ENCODE data around the gene PNN. TPM values are rescaled to one million over a fixed set of nuclear protein-coding genes. Genes with fewer than 3 reads are reported as not detected.

Gene PNN
- total RNA-seq, 1 experiment from 2014 or later: 156 TPM

DNA sequence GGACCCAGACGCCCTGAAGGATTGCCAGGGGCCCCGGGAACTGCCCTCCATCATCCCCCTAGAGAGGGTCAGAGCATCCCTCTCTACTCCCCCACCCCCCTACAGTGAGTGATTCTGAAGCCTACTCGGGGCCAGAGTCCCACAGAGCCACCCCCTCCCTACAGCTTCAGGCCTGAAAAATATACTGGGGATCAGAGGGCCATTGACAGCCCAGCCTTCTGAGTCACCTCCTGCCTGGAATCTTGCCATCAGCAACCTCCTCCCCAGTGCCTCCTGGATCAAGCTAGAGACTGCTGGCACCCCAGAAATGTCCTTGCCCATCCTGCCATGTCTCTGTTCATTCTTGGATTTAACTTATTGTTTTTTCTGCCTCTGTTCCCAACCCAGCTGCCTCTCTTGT is 37.0 kb downstream of the PNN start (continued):
- TF ChIP-seq, protein P1, sequence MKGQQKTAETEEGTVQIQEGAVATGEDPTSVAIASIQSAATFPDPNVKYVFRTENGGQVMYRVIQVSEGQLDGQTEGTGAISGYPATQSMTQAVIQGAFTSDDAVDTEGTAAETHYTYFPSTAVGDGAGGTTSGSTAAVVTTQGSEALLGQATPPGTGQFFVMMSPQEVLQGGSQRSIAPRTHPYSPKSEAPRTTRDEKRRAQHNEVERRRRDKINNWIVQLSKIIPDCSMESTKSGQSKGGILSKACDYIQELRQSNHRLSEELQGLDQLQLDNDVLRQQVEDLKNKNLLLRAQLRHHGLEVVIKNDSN (CRISPR knock-in tag; IDR thresholded peaks at IDR 0.05): no peak

DNA sequence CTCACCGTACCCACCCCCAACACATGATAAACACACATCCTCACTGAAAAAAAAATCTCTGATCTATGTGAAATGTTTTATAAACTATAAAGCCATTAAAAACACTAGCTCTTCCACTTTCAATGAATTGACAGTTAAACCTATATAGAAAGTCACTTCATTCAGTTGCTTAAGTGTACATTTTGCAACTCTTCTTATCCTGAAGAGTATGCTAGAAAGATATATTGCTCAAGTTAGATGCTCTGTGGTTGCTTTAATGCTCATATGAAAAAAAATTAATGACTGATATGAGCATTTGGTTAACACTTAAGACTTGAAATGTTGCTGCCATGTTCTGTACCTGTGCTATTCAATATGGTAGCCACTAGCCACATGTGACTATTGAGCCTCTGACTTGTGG is 37.6 kb downstream of the PNN start:
- Mint-ChIP-seq H3K27me3 (ENCODE audit: low read depth) (no peaks in the 10 kb centered on the region), H3K4me1 (peaks cover 14% of the 10 kb centered on the region), H3K4me3 (no peak overlapping the region), H3K36me3 (no peaks in the 10 kb centered on the region), H3K9me3 (no peaks in the 10 kb centered on the region), H3K27ac (no peak overlapping the region)
- TF ChIP-seq, protein P2, sequence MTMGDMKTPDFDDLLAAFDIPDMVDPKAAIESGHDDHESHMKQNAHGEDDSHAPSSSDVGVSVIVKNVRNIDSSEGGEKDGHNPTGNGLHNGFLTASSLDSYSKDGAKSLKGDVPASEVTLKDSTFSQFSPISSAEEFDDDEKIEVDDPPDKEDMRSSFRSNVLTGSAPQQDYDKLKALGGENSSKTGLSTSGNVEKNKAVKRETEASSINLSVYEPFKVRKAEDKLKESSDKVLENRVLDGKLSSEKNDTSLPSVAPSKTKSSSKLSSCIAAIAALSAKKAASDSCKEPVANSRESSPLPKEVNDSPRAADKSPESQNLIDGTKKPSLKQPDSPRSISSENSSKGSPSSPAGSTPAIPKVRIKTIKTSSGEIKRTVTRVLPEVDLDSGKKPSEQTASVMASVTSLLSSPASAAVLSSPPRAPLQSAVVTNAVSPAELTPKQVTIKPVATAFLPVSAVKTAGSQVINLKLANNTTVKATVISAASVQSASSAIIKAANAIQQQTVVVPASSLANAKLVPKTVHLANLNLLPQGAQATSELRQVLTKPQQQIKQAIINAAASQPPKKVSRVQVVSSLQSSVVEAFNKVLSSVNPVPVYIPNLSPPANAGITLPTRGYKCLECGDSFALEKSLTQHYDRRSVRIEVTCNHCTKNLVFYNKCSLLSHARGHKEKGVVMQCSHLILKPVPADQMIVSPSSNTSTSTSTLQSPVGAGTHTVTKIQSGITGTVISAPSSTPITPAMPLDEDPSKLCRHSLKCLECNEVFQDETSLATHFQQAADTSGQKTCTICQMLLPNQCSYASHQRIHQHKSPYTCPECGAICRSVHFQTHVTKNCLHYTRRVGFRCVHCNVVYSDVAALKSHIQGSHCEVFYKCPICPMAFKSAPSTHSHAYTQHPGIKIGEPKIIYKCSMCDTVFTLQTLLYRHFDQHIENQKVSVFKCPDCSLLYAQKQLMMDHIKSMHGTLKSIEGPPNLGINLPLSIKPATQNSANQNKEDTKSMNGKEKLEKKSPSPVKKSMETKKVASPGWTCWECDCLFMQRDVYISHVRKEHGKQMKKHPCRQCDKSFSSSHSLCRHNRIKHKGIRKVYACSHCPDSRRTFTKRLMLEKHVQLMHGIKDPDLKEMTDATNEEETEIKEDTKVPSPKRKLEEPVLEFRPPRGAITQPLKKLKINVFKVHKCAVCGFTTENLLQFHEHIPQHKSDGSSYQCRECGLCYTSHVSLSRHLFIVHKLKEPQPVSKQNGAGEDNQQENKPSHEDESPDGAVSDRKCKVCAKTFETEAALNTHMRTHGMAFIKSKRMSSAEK (CRISPR knock-in tag; IDR thresholded peaks at IDR 0.05; ENCODE audit: borderline replicate concordance): no peak
- TF ChIP-seq ZNF671 (CRISPR knock-in tag; IDR thresholded peaks at IDR 0.05): no peak
- no peak for TF ChIP-seq NR3C1 (CRISPR knock-in tag; conservative IDR thresholded peaks at IDR 0.05; ENCODE audit: low read depth)
- TF ChIP-seq, protein P1 (CRISPR knock-in tag; IDR thresholded peaks at IDR 0.05): no peak
- TF ChIP-seq, protein P3, sequence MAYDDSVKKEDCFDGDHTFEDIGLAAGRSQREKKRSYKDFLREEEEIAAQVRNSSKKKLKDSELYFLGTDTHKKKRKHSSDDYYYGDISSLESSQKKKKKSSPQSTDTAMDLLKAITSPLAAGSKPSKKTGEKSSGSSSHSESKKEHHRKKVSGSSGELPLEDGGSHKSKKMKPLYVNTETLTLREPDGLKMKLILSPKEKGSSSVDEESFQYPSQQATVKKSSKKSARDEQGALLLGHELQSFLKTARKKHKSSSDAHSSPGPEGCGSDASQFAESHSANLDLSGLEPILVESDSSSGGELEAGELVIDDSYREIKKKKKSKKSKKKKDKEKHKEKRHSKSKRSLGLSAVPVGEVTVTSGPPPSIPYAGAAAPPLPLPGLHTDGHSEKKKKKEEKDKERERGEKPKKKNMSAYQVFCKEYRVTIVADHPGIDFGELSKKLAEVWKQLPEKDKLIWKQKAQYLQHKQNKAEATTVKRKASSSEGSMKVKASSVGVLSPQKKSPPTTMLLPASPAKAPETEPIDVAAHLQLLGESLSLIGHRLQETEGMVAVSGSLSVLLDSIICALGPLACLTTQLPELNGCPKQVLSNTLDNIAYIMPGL (CRISPR knock-in tag; IDR thresholded peaks at IDR 0.05): no peak
- DNase-seq (ENCODE audit: low spot score): no peak
- no peak for ATAC-seq
- ChIA-PET POLR2A (no interaction called here), CTCF (no interaction called here)

DNA sequence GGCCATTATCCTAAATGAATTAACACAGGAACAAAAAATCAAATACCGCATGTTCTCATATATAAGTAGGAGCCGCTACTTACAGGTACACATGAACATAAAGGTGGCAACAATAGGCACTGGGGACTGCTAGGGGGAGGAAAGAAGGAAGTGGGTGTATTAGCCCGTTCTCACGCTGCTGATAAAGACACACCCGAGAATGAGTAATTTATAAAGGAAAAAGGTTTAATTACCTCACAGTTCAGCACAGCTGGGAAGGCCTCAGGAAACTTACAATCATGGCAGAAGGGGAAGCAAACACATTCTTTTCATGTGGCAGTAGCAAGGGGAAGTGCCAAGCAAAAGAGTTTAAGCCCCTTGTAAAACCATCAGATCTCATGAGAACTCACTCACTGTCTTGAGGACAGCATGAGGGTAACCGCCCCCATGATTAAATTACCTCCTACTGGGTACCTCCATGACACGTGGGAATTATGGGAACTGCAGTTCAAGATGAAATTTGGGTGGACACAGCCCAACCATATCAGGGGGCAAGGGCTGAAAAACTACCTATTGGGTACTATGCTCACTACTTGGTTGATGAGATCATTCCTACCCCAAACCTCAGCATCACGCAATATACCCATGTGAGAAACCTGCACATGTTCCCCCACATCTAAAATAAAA is 42.3 kb downstream of the PNN start:
- TF ChIP-seq MYBL2 (CRISPR knock-in tag; IDR thresholded peaks at IDR 0.05): no peak
- TF ChIP-seq, protein P3 (CRISPR knock-in tag; IDR thresholded peaks at IDR 0.05): no peak
- TF ChIP-seq, protein P4, sequence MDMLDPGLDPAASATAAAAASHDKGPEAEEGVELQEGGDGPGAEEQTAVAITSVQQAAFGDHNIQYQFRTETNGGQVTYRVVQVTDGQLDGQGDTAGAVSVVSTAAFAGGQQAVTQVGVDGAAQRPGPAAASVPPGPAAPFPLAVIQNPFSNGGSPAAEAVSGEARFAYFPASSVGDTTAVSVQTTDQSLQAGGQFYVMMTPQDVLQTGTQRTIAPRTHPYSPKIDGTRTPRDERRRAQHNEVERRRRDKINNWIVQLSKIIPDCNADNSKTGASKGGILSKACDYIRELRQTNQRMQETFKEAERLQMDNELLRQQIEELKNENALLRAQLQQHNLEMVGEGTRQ (CRISPR knock-in tag; IDR thresholded peaks at IDR 0.05): no peak
- DNase-seq (ENCODE audit: low spot score) (no peak), ATAC-seq (no peak)
- Mint-ChIP-seq H3K9me3 (peaks cover 3% of the 10 kb centered on the region), H3K27ac (no peak overlapping the region), H3K36me3 (no peaks in the 10 kb centered on the region), H3K4me3 (no peak overlapping the region), H3K4me1 (peaks cover 12% of the 10 kb centered on the region), H3K27me3 (ENCODE audit: low read depth) (no peaks in the 10 kb centered on the region)
- ChIA-PET POLR2A (interaction anchor here (1.0 kb wide), 1 partner anchor 215 kb away, joined by 3 read pairs; the partner anchor contains the start of gene FBXO33), CTCF (no interaction called here)

Data from WTC11 (cell line).